Measurements from ENCODE around the gene ILDR1.

The ILDR1 gene

GRCh38 chr3:122032531-122032930 is 10.5 kb upstream of the ILDR1 start:
- FAIRE-seq (no peak), DNase-seq (ENCODE audit: insufficient read length, low spot score) (no peak)
- TF ChIP-seq POLR2A (IDR thresholded peaks at IDR 0.05; ENCODE audit: low read depth, low read length): no peak

GRCh38 chr3:122031123-122031468 is 9.0 kb upstream of the ILDR1 start:
- FAIRE-seq: no peak
- DNase-seq (ENCODE audit: insufficient read length, low spot score): no peak

GRCh38 chr3:122030381-122031122 is 8.5 kb upstream of the ILDR1 start:
- TF ChIP-seq POLR2A (IDR thresholded peaks at IDR 0.05; ENCODE audit: low read depth, low read length): no peak
- FAIRE-seq (no peak), DNase-seq (ENCODE audit: insufficient read length, low spot score) (no peak)

More at GRCh38 chr3:122031123-122031468, 9.0 kb upstream of the ILDR1 start:
- TF ChIP-seq POLR2A (IDR thresholded peaks at IDR 0.05; ENCODE audit: low read depth, low read length): no peak

DNA sequence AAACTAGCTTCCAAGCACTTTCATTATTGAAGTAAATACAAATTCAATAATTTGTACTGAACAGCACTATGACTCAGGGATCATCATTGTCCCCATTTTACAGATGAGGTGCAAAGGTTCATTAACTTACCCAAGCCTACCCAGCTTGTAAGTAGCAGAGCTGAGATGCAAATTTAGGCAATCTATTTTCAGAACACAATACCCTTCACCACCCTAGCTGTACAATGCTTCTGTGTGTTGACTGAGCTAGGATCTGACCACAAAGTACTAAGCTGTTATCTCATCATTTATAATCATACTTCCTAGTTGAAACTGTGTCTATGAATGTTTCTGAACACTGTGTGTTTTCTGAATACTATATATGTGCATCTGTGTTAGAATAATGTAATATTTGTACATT is 3.2 kb upstream of the ILDR1 start:
- no peak for TF ChIP-seq POLR2A (IDR thresholded peaks at IDR 0.05; ENCODE audit: low read depth, low read length)
- DNase-seq (ENCODE audit: insufficient read length, low spot score) (no peak), FAIRE-seq (no peak)

DNA sequence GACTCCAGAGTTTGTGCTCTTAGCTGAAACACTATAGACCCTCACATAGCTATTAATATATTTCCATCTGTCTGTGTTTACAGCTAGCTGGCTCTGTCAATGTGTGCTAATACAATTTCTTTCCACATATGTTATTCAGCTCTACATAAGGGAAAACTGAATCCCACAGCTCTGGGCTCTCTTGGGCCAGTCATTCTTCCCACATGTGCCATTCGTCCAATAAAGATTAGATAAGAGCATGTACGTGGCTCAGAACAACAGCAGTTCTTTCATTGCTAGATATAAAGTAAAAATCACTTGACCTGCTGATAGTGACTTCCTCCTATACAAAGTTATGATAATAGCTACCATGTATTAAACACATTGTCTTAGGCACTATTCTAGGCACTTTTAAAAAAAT is 2.8 kb upstream of the ILDR1 start:
- TF ChIP-seq POLR2A (IDR thresholded peaks at IDR 0.05; ENCODE audit: low read depth, low read length): no peak
- no peak for FAIRE-seq

GRCh38 chr3:122023335-122023910 is 1.4 kb upstream of the ILDR1 start:
- DNase-seq (ENCODE audit: insufficient read length, low spot score): no peak
- no peak for TF ChIP-seq POLR2A (IDR thresholded peaks at IDR 0.05; ENCODE audit: low read depth, low read length)
- no peak for FAIRE-seq

More for the DNA sequence above, 2.8 kb upstream of the ILDR1 start:
- DNase-seq (ENCODE audit: insufficient read length, low spot score): no peak

DNA sequence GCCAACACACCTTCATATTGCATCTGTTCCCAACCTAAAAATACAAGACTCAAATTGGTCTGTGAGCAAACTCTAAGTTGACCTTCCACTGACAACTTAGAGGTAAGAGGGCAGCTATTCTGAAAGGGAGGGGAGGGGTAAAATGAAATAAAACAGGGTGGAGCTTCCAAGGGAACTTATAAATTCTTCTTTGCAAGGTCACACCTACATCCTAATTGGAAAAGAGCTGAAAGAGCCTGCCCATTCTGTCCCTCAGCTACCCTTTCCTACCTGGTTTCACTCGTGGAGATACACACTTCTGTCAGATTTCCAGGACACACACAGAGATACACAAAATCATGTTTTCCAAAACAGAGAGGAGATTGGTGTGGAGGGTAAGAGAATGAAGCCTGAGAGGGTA is 1.0 kb downstream of the ILDR1 start:
- no peak for FAIRE-seq
- DNase-seq (ENCODE audit: insufficient read length, low spot score): no peak
- no peak for TF ChIP-seq POLR2A (IDR thresholded peaks at IDR 0.05; ENCODE audit: low read depth, low read length)

- no peak for TF ChIP-seq POLR2A (IDR thresholded peaks at IDR 0.05; ENCODE audit: low read depth, low read length)
- FAIRE-seq: no peak
- DNase-seq (ENCODE audit: insufficient read length, low spot score): no peak
These were observed 2.6 kb downstream of the ILDR1 start for GRCh38 chr3:122019493-122019892.

- DNase-seq (ENCODE audit: insufficient read length, low spot score): no peak
- no peak for TF ChIP-seq POLR2A (IDR thresholded peaks at IDR 0.05; ENCODE audit: low read depth, low read length)
- FAIRE-seq: no peak
These were observed 7.3 kb downstream of the ILDR1 start for GRCh38 chr3:122014741-122015140.

GRCh38 chr3:122013448-122013925 is 8.6 kb downstream of the ILDR1 start:
- DNase-seq (ENCODE audit: insufficient read length, low spot score) (no peak), FAIRE-seq (no peak)
- TF ChIP-seq POLR2A (IDR thresholded peaks at IDR 0.05; ENCODE audit: low read depth, low read length): no peak

GRCh38 chr3:122012821-122013220 is 9.2 kb downstream of the ILDR1 start:
- FAIRE-seq (no peak), DNase-seq (ENCODE audit: insufficient read length, low spot score) (no peak)
- TF ChIP-seq POLR2A (IDR thresholded peaks at IDR 0.05; ENCODE audit: low read depth, low read length): no peak

DNA sequence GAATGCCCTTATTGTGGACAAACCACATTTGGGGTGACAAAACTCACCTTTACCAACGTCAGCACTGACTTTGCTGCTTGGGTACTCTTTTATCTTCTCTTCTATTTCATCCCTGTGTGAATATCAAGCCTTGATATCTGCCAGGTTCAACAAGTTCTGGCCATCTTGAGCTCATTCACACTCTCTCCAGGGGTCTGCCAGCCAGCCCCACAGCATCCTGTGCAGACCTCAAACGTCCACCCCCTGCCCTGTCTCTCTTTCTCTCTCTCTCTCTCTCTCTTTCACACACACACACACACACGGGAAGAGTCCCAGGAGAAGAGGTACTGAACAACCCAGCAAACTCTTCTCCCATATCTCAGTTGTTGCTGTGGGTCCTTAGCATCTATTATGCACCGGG is 10.7 kb downstream of the ILDR1 start:
- TF ChIP-seq POLR2A (IDR thresholded peaks at IDR 0.05; ENCODE audit: low read depth, low read length): no peak
- FAIRE-seq (no peak), DNase-seq (ENCODE audit: insufficient read length, low spot score) (no peak)

- DNase-seq (ENCODE audit: insufficient read length, low spot score) (no peak), FAIRE-seq (no peak)
- TF ChIP-seq POLR2A (IDR thresholded peaks at IDR 0.05; ENCODE audit: low read depth, low read length): no peak
These were observed 11.5 kb downstream of the ILDR1 start for GRCh38 chr3:122010506-122010905.

DNA sequence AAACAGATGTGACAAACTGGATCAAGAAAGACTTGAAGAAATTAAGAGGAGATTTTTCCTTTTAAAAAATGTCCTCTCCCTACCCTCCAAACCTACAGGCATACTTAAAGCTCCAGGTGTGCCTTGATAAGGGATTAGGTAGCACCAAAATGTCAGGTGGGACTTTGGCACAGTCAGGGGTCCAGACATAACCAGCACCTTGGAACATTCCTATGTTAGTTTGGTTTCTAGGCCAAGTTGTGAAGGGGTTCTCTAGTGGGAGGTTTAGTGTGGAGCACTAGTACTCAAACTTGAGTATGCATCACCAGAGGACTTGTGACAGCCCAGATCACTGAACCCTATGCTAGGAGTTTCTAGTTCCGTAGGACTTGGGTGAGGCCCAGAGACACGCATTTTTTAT is 13.9 kb downstream of the ILDR1 start:
- FAIRE-seq (no peak), DNase-seq (ENCODE audit: insufficient read length, low spot score) (no peak)
- TF ChIP-seq POLR2A (IDR thresholded peaks at IDR 0.05; ENCODE audit: low read depth, low read length): no peak

- FAIRE-seq (no peak), DNase-seq (ENCODE audit: insufficient read length, low spot score) (no peak)
- no peak for TF ChIP-seq POLR2A (IDR thresholded peaks at IDR 0.05; ENCODE audit: low read depth, low read length)
These were observed 15.8 kb downstream of the ILDR1 start for GRCh38 chr3:122006267-122006666.
